A204.1 (cell line): Measurements from ENCODE around the gene TLL2.

Experiments used
- FAIRE-seq: peaks from 2 replicates; lab custom pipeline; 2012; peaks lifted over from hg19 to GRCh38; lab: Jason Lieb, UNC

The TLL2 gene

GRCh38 chr10:96507044-96507443 lies 6.7 kb downstream of the TLL2 start:
- FAIRE-seq: no peak

GRCh38 chr10:96505150-96506136 lies 8.3 kb downstream of the TLL2 start:
- FAIRE-seq: no peak

- no peak for FAIRE-seq
These were observed 11.0 kb downstream of the TLL2 start for GRCh38 chr10:96502561-96503282.

- no peak for FAIRE-seq
These were observed 11.7 kb downstream of the TLL2 start for GRCh38 chr10:96501985-96502384.

GRCh38 chr10:96500519-96500918 lies 13.2 kb downstream of the TLL2 start:
- FAIRE-seq: no peak

GRCh38 chr10:96500050-96500449 lies 13.7 kb downstream of the TLL2 start:
- no peak for FAIRE-seq

- FAIRE-seq: no peak
These were observed 16.3 kb downstream of the TLL2 start for GRCh38 chr10:96497391-96497790.

GRCh38 chr10:96496281-96496925 lies 17.3 kb downstream of the TLL2 start:
- no peak for FAIRE-seq

GRCh38 chr10:96495544-96495943 lies 18.2 kb downstream of the TLL2 start:
- no peak for FAIRE-seq

GRCh38 chr10:96494694-96495093 lies 19.0 kb downstream of the TLL2 start:
- FAIRE-seq: no peak

- FAIRE-seq: no peak
These were observed 19.7 kb downstream of the TLL2 start for GRCh38 chr10:96493871-96494525.

GRCh38 chr10:96493254-96493653 lies 20.5 kb downstream of the TLL2 start:
- FAIRE-seq: no peak

- no peak for FAIRE-seq
These were observed 22.4 kb downstream of the TLL2 start for GRCh38 chr10:96491303-96491702.

GRCh38 chr10:96488161-96488935 lies 25.4 kb downstream of the TLL2 start:
- no peak for FAIRE-seq

GRCh38 chr10:96482815-96483588 lies 30.7 kb downstream of the TLL2 start:
- no peak for FAIRE-seq

- no peak for FAIRE-seq
These were observed 35.4 kb downstream of the TLL2 start for GRCh38 chr10:96478355-96478754.

- no peak for FAIRE-seq
These were observed 39.9 kb downstream of the TLL2 start for GRCh38 chr10:96473866-96474265.

GRCh38 chr10:96470116-96470743 lies 43.5 kb downstream of the TLL2 start:
- no peak for FAIRE-seq

GRCh38 chr10:96468845-96469244 lies 44.9 kb downstream of the TLL2 start:
- FAIRE-seq: no peak

GRCh38 chr10:96465599-96465998 lies 48.1 kb downstream of the TLL2 start:
- no peak for FAIRE-seq
